H1 (cell line): ENCODE measurements around the gene TLX1. TPM values are rescaled to one million over a fixed set of nuclear protein-coding genes. Genes with fewer than 3 reads are reported as not detected.

Source experiments
- CTCF ChIA-PET: fragments of 300-600 bp; sonication (Branson Sonifier 250); formaldehyde crosslinking; loops from one replicate; lab custom pipeline; 2021; ENCODE audit not compliant: partially characterized antibody; lab: Charles Lee
- POLR2A ChIA-PET: fragments of 300-600 bp; sonication (Branson Sonifier 250); formaldehyde crosslinking; loops from one replicate; lab custom pipeline; 2021; ENCODE audit warnings: inconsistent platforms; ENCODE audit not compliant: partially characterized antibody; lab: Charles Lee
- DNase-seq, 2 experiments: peaks; one replicate each; pipeline versions ENCODE4 v3.0.0 to v3.0.0-alpha.2; 2010 to 2022; ENCODE audit warnings: low spot score in 2 of 2, low read depth in 1 of 2, mixed read lengths in 1 of 2
- FAIRE-seq: peaks from 2 replicates; lab custom pipeline; 2011; peaks lifted over from hg19 to GRCh38; lab: Jason Lieb, UNC
- H2AFZ ChIP-seq: 2 replicates; pipeline ENCODE4 v1.8.1; 2012; ENCODE audit warnings: low read length, inconsistent platforms
- H2AK5ac ChIP-seq: 2 replicates; pipeline ENCODE4 v1.6.1; 2013; ENCODE audit warnings: low read depth, low read length
- H2BK120ac ChIP-seq: replicated peaks from 2 replicates; pipeline ENCODE3; 2013; ENCODE audit warnings: low read depth, low read length, inconsistent platforms
- H2BK12ac ChIP-seq: 2 replicates; pipeline ENCODE4 v1.6.1; 2013; ENCODE audit warnings: low read depth, low read length
- H2BK15ac ChIP-seq: 2 replicates; pipeline ENCODE4 v1.6.1; 2013; ENCODE audit warnings: low read length
- H2BK20ac ChIP-seq: 2 replicates; pipeline ENCODE4 v1.6.1; 2013; ENCODE audit warnings: low read length
- H2BK5ac ChIP-seq: 2 replicates; pipeline ENCODE4 v1.6.1; 2013; ENCODE audit warnings: low read depth, low read length
- H3K14ac ChIP-seq: 2 replicates; pipeline ENCODE4 v1.6.1; 2013; ENCODE audit warnings: inconsistent platforms; ENCODE audit not compliant: insufficient read length
- H3K18ac ChIP-seq: 2 replicates; pipeline ENCODE4 v1.6.1; 2013; ENCODE audit warnings: low read length; ENCODE audit errors: extremely low read depth
- H3K23ac ChIP-seq: 2 replicates; pipeline ENCODE4 v1.6.1; 2013; ENCODE audit warnings: inconsistent platforms; ENCODE audit not compliant: insufficient read length
- H3K23me2 ChIP-seq: 2 replicates; pipeline ENCODE4 v1.6.1; 2013; ENCODE audit warnings: low read depth, low read length
- H3K27ac ChIP-seq: 2 replicates; pipeline ENCODE4 v1.6.1; 2011; ENCODE audit warnings: low read depth, low read length, inconsistent platforms
- H3K27me3 ChIP-seq, 4 experiments: replicated peaks in 1 of 4; 1 replicate in 1 of 4; 2 replicates in 3 of 4; pipeline versions ENCODE4 v1.6.1 to v1.8.1; 2011 to 2013; ENCODE audit warnings: low read length in 3 of 4, mild to moderate bottlenecking in 3 of 4, inconsistent platforms in 2 of 4, mixed read lengths in 2 of 4, moderate library complexity in 1 of 4; ENCODE audit not compliant: control insufficient read depth in 3 of 4, insufficient read depth in 3 of 4; ENCODE audit errors: extremely low read depth in 1 of 4
- H3K36me3 ChIP-seq, 4 experiments: 2 replicates each; pipeline versions ENCODE4 v1.6.1 to v1.8.1; 2011 to 2013; ENCODE audit warnings: mild to moderate bottlenecking in 4 of 4, low read length in 3 of 4, moderate library complexity in 2 of 4, control low read depth in 1 of 4, inconsistent platforms in 1 of 4; ENCODE audit not compliant: insufficient read depth in 4 of 4, control insufficient read depth in 2 of 4
- H3K4ac ChIP-seq: replicated peaks from 2 replicates; pipeline ENCODE3; 2013; ENCODE audit warnings: low read length, low read depth, mixed read lengths, inconsistent platforms; ENCODE audit not compliant: insufficient read length
- H3K4me1 ChIP-seq, 4 experiments: replicated peaks in 1 of 4; 1 replicate in 1 of 4; 2 replicates in 3 of 4; pipeline versions ENCODE4 v1.6.1 to v1.8.1; 2011 to 2013; ENCODE audit warnings: low read length in 3 of 4, inconsistent platforms in 2 of 4, mixed read lengths in 1 of 4; ENCODE audit not compliant: insufficient read depth in 4 of 4, control insufficient read depth in 3 of 4
- H3K4me2 ChIP-seq, 2 experiments: 2 replicates each; pipeline versions ENCODE4 v1.6.1 to v1.8.1; 2011 to 2013; ENCODE audit warnings: low read depth in 2 of 2, low read length in 2 of 2, control low read depth in 1 of 2, inconsistent platforms in 1 of 2, mild to moderate bottlenecking in 1 of 2; ENCODE audit not compliant: insufficient read depth in 1 of 2
- H3K4me3 ChIP-seq, 4 experiments: fragments of 200-600, 300-600 bp in 1 of 4; sonication (generic), shearing (Covaris generic), sonication (Bioruptor Twin) in 1 of 4; 2 replicates each; pipeline versions ENCODE4 v1.5.1 to v1.8.1; 2011 to 2016; ENCODE audit warnings: low read length in 4 of 4, low read depth in 3 of 4, control low read depth in 2 of 4, inconsistent platforms in 2 of 4, mild to moderate bottlenecking in 2 of 4, mixed read lengths in 1 of 4, moderate library complexity in 1 of 4; ENCODE audit not compliant: insufficient read depth in 2 of 4; ENCODE audit errors: extremely low read depth in 1 of 4
- H3K56ac ChIP-seq: replicated peaks from 2 replicates; pipeline ENCODE3; 2013; ENCODE audit warnings: low read depth, mild to moderate bottlenecking, mixed read lengths, low read length, inconsistent platforms; ENCODE audit not compliant: insufficient read length
- H3K79me1 ChIP-seq: 2 replicates; pipeline ENCODE4 v1.6.1; 2013; ENCODE audit warnings: low read depth, low read length, control low read depth
- H3K79me2 ChIP-seq, 2 experiments: 2 replicates each; pipeline versions ENCODE4 v1.6.1 to v1.8.1; 2012 to 2013; ENCODE audit warnings: low read length in 2 of 2, mild to moderate bottlenecking in 2 of 2, inconsistent platforms in 1 of 2; ENCODE audit not compliant: insufficient read depth in 2 of 2, control insufficient read depth in 1 of 2
- H3K9ac ChIP-seq, 4 experiments: replicated peaks in 1 of 4; 1 replicate in 1 of 4; 2 replicates in 3 of 4; pipeline versions ENCODE4 v1.6.1 to v1.8.1; 2011 to 2013; ENCODE audit warnings: low read depth in 3 of 4, low read length in 3 of 4, control low read depth in 2 of 4, mild to moderate bottlenecking in 2 of 4, moderate library complexity in 2 of 4, inconsistent platforms in 1 of 4; ENCODE audit errors: extremely low read depth in 1 of 4
- H3K9me3 ChIP-seq, 2 experiments: 2 replicates each; pipeline versions ENCODE4 v1.6.1 to v1.8.1; 2012 to 2013; ENCODE audit warnings: mild to moderate bottlenecking in 2 of 2, moderate library complexity in 2 of 2, control low read depth in 1 of 2, inconsistent platforms in 1 of 2, low read depth in 1 of 2, low read length in 1 of 2, mixed read lengths in 1 of 2; ENCODE audit not compliant: insufficient read depth in 2 of 2
- H4K20me1 ChIP-seq, 2 experiments: replicated peaks in 1 of 2; 2 replicates each; pipeline versions ENCODE3 to v1.8.1; 2011 to 2013; ENCODE audit warnings: inconsistent platforms in 2 of 2, low read length in 2 of 2, mild to moderate bottlenecking in 1 of 2; ENCODE audit not compliant: insufficient read depth in 2 of 2, control insufficient read depth in 1 of 2
- H4K5ac ChIP-seq: 2 replicates; pipeline ENCODE4 v1.6.1; 2013; ENCODE audit warnings: low read length, low read depth, mixed read lengths, inconsistent platforms; ENCODE audit not compliant: insufficient read length
- H4K8ac ChIP-seq: 2 replicates; pipeline ENCODE4 v1.8.0; 2013; ENCODE audit warnings: mild to moderate bottlenecking, moderate library complexity, low read length, inconsistent platforms; ENCODE audit not compliant: insufficient read depth; ENCODE audit errors: extremely low read depth
- H4K91ac ChIP-seq: replicated peaks from 2 replicates; pipeline ENCODE3; 2013; ENCODE audit warnings: low read length, mixed read lengths, inconsistent platforms; ENCODE audit not compliant: insufficient read length
- ATF3 ChIP-seq: IDR thresholded peaks from 2 replicates; pipeline ENCODE4 v1.6.1; 2011; ENCODE audit warnings: low read depth, mild to moderate bottlenecking, low read length; ENCODE audit not compliant: insufficient read depth
- EZH2 ChIP-seq: fragments of 200-600 bp; sonication (generic); IDR thresholded peaks from 2 replicates; pipeline ENCODE4 v1.7.1; 2012; ENCODE audit warnings: low read depth, mild to moderate bottlenecking, moderate library complexity, low read length, inconsistent platforms; ENCODE audit not compliant: severe bottlenecking
- JUN ChIP-seq: IDR thresholded peaks from 2 replicates; pipeline ENCODE4 v1.6.1; 2011; ENCODE audit warnings: low read depth, mild to moderate bottlenecking, improper control_type of control experiment, low read length
- KDM1A ChIP-seq: fragments of 200-600, 300-600 bp; sonication (generic); IDR thresholded peaks from 2 replicates; pipeline ENCODE4 v1.7.1; 2016; ENCODE audit warnings: mild to moderate bottlenecking, low read length, borderline replicate concordance
- KDM5A ChIP-seq: fragments of 200-600 bp; IDR thresholded peaks from 2 replicates; pipeline ENCODE4 v1.7.1; 2012; ENCODE audit warnings: mild to moderate bottlenecking, low read length, inconsistent platforms, mixed read lengths
- RNF2 ChIP-seq: fragments of 200-900, 300-1000 bp; sonication (generic); IDR thresholded peaks from 2 replicates; pipeline ENCODE4 v1.7.1; 2016; ENCODE audit warnings: borderline replicate concordance, low read depth, mild to moderate bottlenecking, antibody characterized with exemption, low read length; ENCODE audit not compliant: poor library complexity, severe bottlenecking; ENCODE audit errors: missing control alignments
- SIN3A ChIP-seq, 2 experiments: IDR thresholded peaks in 1 of 2; conservative IDR thresholded peaks in 1 of 2; 2 replicates each; pipeline ENCODE4 v1.6.1; 2011 to 2012; ENCODE audit warnings: low read length in 2 of 2, improper control_type of control experiment in 1 of 2, low read depth in 1 of 2, mild to moderate bottlenecking in 1 of 2
- SP1 ChIP-seq: IDR thresholded peaks from 2 replicates; pipeline ENCODE4 v1.6.1; 2011; ENCODE audit warnings: low read depth, low read length
- TEAD4 ChIP-seq: IDR thresholded peaks from 2 replicates; pipeline ENCODE4 v1.6.1; 2012; ENCODE audit warnings: low read depth, low read length, inconsistent platforms, mixed read lengths
- ZNF274 ChIP-seq: IDR thresholded peaks from 2 replicates; pipeline ENCODE4 v1.7.0; 2012; ENCODE audit warnings: low read length, borderline replicate concordance; ENCODE audit errors: extremely low read depth
- WGBS, 2 experiments: shearing (Covaris generic) in 1 of 2; methylation state at CpG; one replicate each; pipeline versions ENCODE4 v1.1.6 to v1.1.7; 2013 to 2015; ENCODE audit warnings: low lambda C conversion rate in 2 of 2, mixed read lengths in 2 of 2, inconsistent platforms in 1 of 2, low coverage in 1 of 2, missing lambda C conversion rate in 1 of 2; ENCODE audit not compliant: insufficient replicate concordance in 2 of 2, insufficient coverage in 1 of 2, insufficient read length in 1 of 2; ENCODE audit errors: extremely low coverage in 1 of 2, missing lambda C conversion rate in 1 of 2; 5-methylcytosine and 5-hydroxymethylcytosine counted together
- polyA plus RNA-seq, 7 experiments: library from polyadenylated mRNA; depleted of rRNA in 3 of 7; stranded (reverse) in 5 of 7; unstranded in 2 of 7; fragments of >200 nt in 5 of 7; fragments of 200-250 nt in 2 of 7; gene quantifications; 1 replicate in 5 of 7; 2 replicates in 1 of 7; 4 replicates in 1 of 7; pipeline versions ENCODE4 v1.2.1 to v1.2.3, GENCODE V29; 2011 to 2013; ENCODE audit warnings: missing spikeins in 2 of 7, mixed read lengths in 2 of 7
- total RNA-seq: library from RNA; stranded (reverse); fragmentation: NEBNext Ultra II Directional; extraction: Animal tissue kit (Norgen Biotek cat#: 25700); gene quantifications from 2 replicates; pipeline ENCODE4 v1.2.1, GENCODE V29; 2021

TLX1 gene
- total and polyA plus RNA-seq, 2 of the 8 experiments (the other 6 are each of a cell fraction or from before 2014, with no cell fraction given), result not detected

- peaks cover 4 to 16% (median 12%) of the 10 kb centered on the region in 4 experiments for H3K27me3 ChIP-seq
- H2BK15ac ChIP-seq, result no peak overlapping the region
- H4K20me1 ChIP-seq, result peaks cover 0 to 3% of the 10 kb centered on the region in 2 experiments
- no peak overlapping the region for H4K8ac ChIP-seq
- H2BK20ac ChIP-seq, result no peak overlapping the region
- H2AFZ ChIP-seq, result no peak overlapping the region
- DNase-seq (no peak), FAIRE-seq (no peak)
- H4K91ac ChIP-seq, result no peak overlapping the region
- no peak overlapping the region for H3K56ac ChIP-seq
- H3K4ac ChIP-seq, result no peak overlapping the region
- H3K4me2 ChIP-seq, result no peak overlapping the region
- 84% methylated on average over 2 of the region's 2 CpGs; no CpG with 5 or more reads in 1 of the 2 experiments for WGBS, 2 experiments
- no peaks in the 10 kb centered on the region for H3K23me2 ChIP-seq
- no peak overlapping the region for H3K14ac ChIP-seq
- no peak overlapping the region for H2AK5ac ChIP-seq
- H3K79me1 ChIP-seq, result no peaks in the 10 kb centered on the region
- H3K9ac ChIP-seq, result no peak overlapping the region
- ChIA-PET CTCF (interaction anchor here (0.7 to 4.0 kb wide), 3 partner anchors 19 to 72 kb away, joined by 3 to 25 read pairs (median 3); no protein-coding TSS in a partner anchor), POLR2A (no interaction called here)
- no peak overlapping the region for H2BK12ac ChIP-seq
- no peak overlapping the region for H3K27ac ChIP-seq
- H2BK5ac ChIP-seq, result no peak overlapping the region
- no peaks in the 10 kb centered on the region for H3K9me3 ChIP-seq
- no peak overlapping the region for H3K23ac ChIP-seq
- no peaks in the 10 kb centered on the region for H3K36me3 ChIP-seq
- H2BK120ac ChIP-seq, result no peak overlapping the region
- H4K5ac ChIP-seq, result no peak overlapping the region
- no peak overlapping the region for H3K4me3 ChIP-seq
- peaks cover 0 to 15% (median 4%) of the 10 kb centered on the region in 4 experiments; a peak in 6 of 7 replicates for H3K4me1 ChIP-seq
- H3K79me2 ChIP-seq, result no peaks in the 10 kb centered on the region
- no peak overlapping the region for H3K18ac ChIP-seq
- no peak for TF ChIP-seq TEAD4
- TF ChIP-seq ATF3, result no peak
- TF ChIP-seq KDM1A, result no peak
- no peak for TF ChIP-seq RNF2
- no peak for TF ChIP-seq KDM5A
- no peak for TF ChIP-seq SP1
- TF ChIP-seq JUN, result no peak
- TF ChIP-seq SIN3A (conservative IDR thresholded peaks at IDR 0.05 in 1 of 2, IDR thresholded peaks at IDR 0.05 in 1 of 2; ENCODE audit: low read depth in 1 of 2, low read length in 2 of 2), result no peak
- TF ChIP-seq ZNF274, result no peak
- no peak for TF ChIP-seq EZH2
Observed at GRCh38 chr10:101113890-101114403, 17.2 kb upstream of the TLX1 start.
